HG03442 (cell line): ENCODE data around the gene AP4E1.
"Not testable (repeated sequence)": the region's sequence is repeated elsewhere in the genome, so short reads cannot be mapped to it uniquely, and the experiment has no call there.

Experiments
- ATAC-seq: cut with Tn5 transposase; IDR thresholded peaks from one replicate; pipeline ENCODE4 v1.9.1; 2021; ENCODE audit warnings: mild to moderate bottlenecking, moderate library complexity; ENCODE audit not compliant: unreplicated experiment

Gene AP4E1

GRCh38 chr15:50888054-50888453 lies 20.4 kb upstream of the AP4E1 start:
- ATAC-seq = no peak

GRCh38 chr15:50889589-50889988 lies 18.9 kb upstream of the AP4E1 start:
- ATAC-seq = no peak

GRCh38 chr15:50890751-50891150 lies 17.7 kb upstream of the AP4E1 start:
- no peak for ATAC-seq

- no peak for ATAC-seq
These were observed 17.3 kb upstream of the AP4E1 start for GRCh38 chr15:50891159-50891558.

- ATAC-seq = no peak
These were observed 14.5 kb upstream of the AP4E1 start for GRCh38 chr15:50893976-50894375.

GRCh38 chr15:50901390-50901789 lies 7.1 kb upstream of the AP4E1 start:
- ATAC-seq = not testable (repeated sequence)

GRCh38 chr15:50904211-50904610 lies 4.3 kb upstream of the AP4E1 start:
- no peak for ATAC-seq

GRCh38 chr15:50905055-50905454 lies 3.4 kb upstream of the AP4E1 start:
- no peak for ATAC-seq

- peak; percentile 63 for ATAC-seq
These were observed 1.4 kb upstream of the AP4E1 start for GRCh38 chr15:50906954-50907600.

GRCh38 chr15:50907601-50908208 lies 778 bp upstream of the AP4E1 start:
- peak; percentile 13 for ATAC-seq

- no peak for ATAC-seq
These were observed 481 bp downstream of the AP4E1 start for GRCh38 chr15:50909010-50909317.

- ATAC-seq = not testable (repeated sequence)
These were observed 1.9 kb downstream of the AP4E1 start for GRCh38 chr15:50910426-50910795.

- no peak for ATAC-seq
These were observed 2.5 kb downstream of the AP4E1 start for GRCh38 chr15:50911001-50911400.

GRCh38 chr15:50911621-50912020 lies 3.1 kb downstream of the AP4E1 start:
- no peak for ATAC-seq

GRCh38 chr15:50916400-50916799 lies 7.9 kb downstream of the AP4E1 start:
- no peak for ATAC-seq

GRCh38 chr15:50919359-50919758 lies 10.9 kb downstream of the AP4E1 start:
- ATAC-seq = not testable (repeated sequence)

- no peak for ATAC-seq
These were observed 16.8 kb downstream of the AP4E1 start for GRCh38 chr15:50925281-50925680.

GRCh38 chr15:50929062-50929461 lies 20.6 kb downstream of the AP4E1 start:
- no peak for ATAC-seq

GRCh38 chr15:50930792-50931191 lies 22.3 kb downstream of the AP4E1 start:
- no peak for ATAC-seq

- ATAC-seq = no peak
These were observed 24.9 kb downstream of the AP4E1 start for GRCh38 chr15:50933341-50933740.

GRCh38 chr15:50938525-50938924 lies 30.0 kb downstream of the AP4E1 start:
- ATAC-seq = no peak

- ATAC-seq = no peak
These were observed 31.4 kb downstream of the AP4E1 start for GRCh38 chr15:50939911-50940310.

GRCh38 chr15:50940506-50940905 lies 32.0 kb downstream of the AP4E1 start:
- ATAC-seq = no peak
